Caki2 (cell line): ENCODE results near the gene DMXL1. TPM values are rescaled to one million over a fixed set of nuclear protein-coding genes. Genes with fewer than 3 reads are reported as not detected.
A peak's percentile ranks its signal among the peaks of the same experiment; 100 is the strongest.
"Not testable (repeated sequence)": the region's sequence is repeated elsewhere in the genome, so short reads cannot be mapped to it uniquely, and the experiment has no call there.

Experiments used
- DNase-seq: peaks from one replicate; pipeline ENCODE4 v3.0.0-alpha.2; 2015; ENCODE audit warnings: low read depth
- in situ Hi-C: cut with HindIII; loops from 2 replicates; pipeline ENCODE4 v1.10.0; 2016; ENCODE audit warnings: low sequenced_read_pairs, low pct_unique_long_range_greater_than_20kb, mixed read lengths
- total RNA-seq: library from RNA; depleted of rRNA; stranded (reverse); fragments of >200 nt; shearing (Covaris generic); gene quantifications from 2 replicates; pipeline ENCODE4 v1.2.3, GENCODE V29; 2014; ENCODE audit warnings: low replicate concordance

The DMXL1 gene
- total RNA-seq, 1 experiment from 2014 or later: 15.7 TPM

DNA sequence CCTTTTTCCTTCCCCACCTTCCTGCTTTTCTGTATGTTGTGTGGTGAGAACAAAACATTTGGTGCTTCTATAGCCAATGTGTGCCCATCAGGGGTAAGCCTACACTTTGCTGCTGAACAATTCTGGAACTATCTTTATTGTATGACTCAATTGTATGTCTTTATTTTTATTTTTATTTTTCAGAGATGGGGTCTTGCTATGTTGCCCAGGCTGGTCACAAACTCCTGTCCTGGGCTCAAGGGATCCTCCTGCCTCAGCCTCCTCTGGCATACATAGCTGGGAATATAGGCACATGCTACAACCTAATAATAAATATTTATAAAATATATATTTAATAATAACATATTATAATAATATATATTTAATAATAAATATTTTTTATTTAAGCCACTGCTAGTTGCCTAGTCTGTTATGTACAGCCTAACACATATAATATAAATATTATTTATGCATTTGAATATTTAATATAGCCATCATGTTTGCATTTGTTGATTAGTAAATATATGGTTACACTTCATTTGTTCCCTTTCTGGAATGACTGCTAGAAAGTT lies 11.8 kb upstream of the DMXL1 start:
- DNase-seq: no peak
- in situ Hi-C loops: no loop called here

GRCh38 chr5:119059740-119060255 lies 11.1 kb upstream of the DMXL1 start:
- no peak for DNase-seq
- in situ Hi-C loops: no loop called here

- in situ Hi-C loops: no loop called here
- DNase-seq: no peak
Measured at GRCh38 chr5:119063579-119064379, 7.1 kb upstream of the DMXL1 start.

DNA sequence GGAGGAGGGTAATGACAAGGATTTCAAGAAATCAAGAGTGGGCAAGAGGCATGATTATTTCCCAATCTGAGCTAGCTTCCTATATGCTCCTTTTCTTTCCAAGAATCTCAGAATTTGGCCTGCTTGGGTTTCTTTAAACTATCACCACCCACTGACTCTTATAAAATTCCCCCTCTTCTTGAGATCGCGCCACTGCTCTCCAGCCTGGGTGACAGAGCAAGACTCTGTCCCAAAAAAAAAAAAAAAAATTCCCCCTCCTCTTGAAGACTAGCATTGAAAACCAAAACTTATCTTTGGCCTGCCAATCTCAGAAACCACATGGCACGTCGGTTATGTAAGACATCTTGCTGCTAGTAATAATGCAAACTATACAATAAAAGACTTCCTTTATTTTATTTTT lies 3.4 kb upstream of the DMXL1 start:
- in situ Hi-C loops: no loop called here
- DNase-seq: no peak

- no peak for DNase-seq
- in situ Hi-C loops: no loop called here
Measured at GRCh38 chr5:119070578-119070827, 384 bp upstream of the DMXL1 start.

- in situ Hi-C loops: no loop called here
- DNase-seq: no peak
Measured at GRCh38 chr5:119071561-119071995, 691 bp downstream of the DMXL1 start.

- in situ Hi-C loops: no loop called here
- no peak for DNase-seq
Measured at GRCh38 chr5:119072496-119072895, 1.6 kb downstream of the DMXL1 start.

DNA sequence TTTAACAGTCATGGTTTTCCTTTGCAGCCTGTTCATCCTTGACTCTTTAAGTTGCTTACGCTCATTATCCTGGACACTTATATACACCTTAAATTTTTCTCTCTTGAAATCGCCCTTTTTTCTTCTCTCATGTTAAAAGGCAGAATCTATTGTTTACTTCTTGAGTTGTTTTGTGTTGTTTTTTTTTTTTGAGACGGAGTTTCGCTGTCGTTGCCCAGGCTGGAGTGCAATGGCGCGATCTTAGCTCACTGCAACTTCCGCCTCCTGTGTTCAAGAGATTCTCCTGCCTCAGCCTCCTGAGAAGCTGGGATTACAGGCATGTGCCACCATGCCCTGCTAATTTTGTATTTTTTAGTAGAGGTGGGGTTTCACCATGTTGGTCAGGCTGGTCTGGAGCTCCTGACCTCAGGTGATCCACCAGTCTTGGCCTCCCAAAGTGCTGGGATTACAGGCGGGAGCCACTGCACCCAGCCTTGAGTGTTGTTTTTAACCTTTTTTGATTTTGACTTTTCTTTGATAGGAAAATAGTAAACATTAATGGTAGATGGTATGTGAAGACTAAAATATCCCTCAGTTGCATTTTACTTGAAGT lies 3.0 kb downstream of the DMXL1 start:
- in situ Hi-C loops, DNase-seq: not testable (repeated sequence)

GRCh38 chr5:119074419-119074818 lies 3.5 kb downstream of the DMXL1 start:
- in situ Hi-C loops: no loop called here
- no peak for DNase-seq

DNA sequence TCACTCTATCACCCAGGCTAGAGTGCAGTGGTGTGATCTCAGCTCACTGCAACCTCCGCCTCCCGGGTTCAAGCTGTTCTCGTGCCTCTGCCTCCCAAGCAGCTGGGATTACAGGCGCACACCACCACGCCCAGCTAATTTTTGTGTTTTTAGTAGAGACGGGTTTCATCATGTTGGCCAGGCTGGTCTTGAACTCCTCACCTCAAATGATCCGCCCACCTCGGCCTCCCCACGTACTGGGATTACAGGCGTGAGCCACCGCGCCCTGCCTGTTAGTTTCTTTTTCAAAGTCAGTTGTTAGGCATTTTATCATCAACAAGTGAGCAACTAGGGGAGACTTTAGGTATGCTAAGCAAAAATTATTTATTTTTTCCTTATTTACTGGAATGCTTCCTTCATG lies 4.4 kb downstream of the DMXL1 start:
- DNase-seq, in situ Hi-C loops: not testable (repeated sequence)

DNA sequence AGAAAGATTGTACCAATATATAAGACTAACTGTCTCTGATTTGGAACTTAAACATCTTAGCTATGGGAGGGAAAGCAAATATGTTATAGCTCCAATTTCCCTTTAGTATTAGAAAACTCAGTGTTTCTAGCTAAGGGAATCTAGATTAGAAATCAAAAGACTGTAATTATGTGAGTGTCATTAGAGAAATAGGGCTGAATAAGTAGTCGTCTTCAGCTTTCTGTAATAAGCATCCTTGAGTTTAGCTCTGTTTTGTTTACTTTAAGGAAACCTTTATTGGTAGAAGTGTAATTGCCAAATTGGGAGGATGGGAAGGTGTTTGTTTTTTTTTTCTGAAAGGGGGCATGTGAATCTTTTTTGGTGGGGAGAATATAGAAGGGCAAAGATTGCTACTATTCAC lies 5.2 kb downstream of the DMXL1 start:
- in situ Hi-C loops: no loop called here
- no peak for DNase-seq

DNA sequence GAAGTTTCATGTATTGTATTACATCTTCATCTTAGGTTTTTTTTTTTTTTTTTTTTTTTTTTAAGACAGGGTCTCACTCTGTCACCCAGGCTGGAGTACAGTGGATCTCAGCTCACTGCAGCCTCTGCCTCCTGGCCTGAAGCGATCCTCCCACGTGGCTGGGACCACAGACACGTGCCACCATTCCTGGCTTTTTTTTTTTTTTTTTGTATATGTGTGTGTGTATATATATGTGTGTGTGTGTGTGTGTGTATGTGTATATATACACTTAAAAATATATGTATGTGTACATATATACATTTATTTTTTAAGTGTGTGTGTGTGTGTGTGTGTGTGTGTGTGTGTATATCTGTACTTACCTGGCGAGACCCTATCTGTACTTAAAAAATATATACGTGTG lies 6.6 kb downstream of the DMXL1 start:
- DNase-seq: no peak
- in situ Hi-C loops: no loop called here

- in situ Hi-C loops: no loop called here
- no peak for DNase-seq
Measured at GRCh38 chr5:119078071-119078846, 7.4 kb downstream of the DMXL1 start.

GRCh38 chr5:119078861-119079260 lies 8.0 kb downstream of the DMXL1 start:
- in situ Hi-C loops: no loop called here
- DNase-seq: no peak

- DNase-seq: peak; percentile 27
- in situ Hi-C loops: no loop called here
Measured at GRCh38 chr5:119079318-119079921, 8.5 kb downstream of the DMXL1 start.

- in situ Hi-C loops: no loop called here
- DNase-seq: no peak
Measured at GRCh38 chr5:119080936-119081335, 10.0 kb downstream of the DMXL1 start.

GRCh38 chr5:119082691-119083090 lies 11.8 kb downstream of the DMXL1 start:
- DNase-seq: no peak
- in situ Hi-C loops: no loop called here

DNA sequence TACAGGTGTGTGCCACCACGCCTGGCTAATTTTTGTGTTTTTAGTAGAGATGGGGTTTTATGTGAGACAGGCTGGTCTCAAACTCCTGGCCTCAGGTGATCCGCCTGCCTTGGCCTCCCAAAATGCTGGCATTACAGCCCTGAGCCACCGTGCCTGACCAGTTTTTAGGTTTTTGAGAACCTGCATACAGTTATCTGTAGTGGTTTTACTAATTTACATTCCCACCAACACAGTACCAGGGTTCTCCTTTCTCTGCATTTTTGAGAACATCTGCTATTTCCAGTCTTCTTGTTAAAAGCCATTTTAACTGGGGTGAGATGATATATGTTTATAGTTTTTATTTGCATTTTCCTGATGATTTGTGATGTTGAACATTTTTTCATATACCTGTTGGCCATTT lies 12.8 kb downstream of the DMXL1 start:
- no peak for DNase-seq
- in situ Hi-C loops: no loop called here

GRCh38 chr5:119088438-119088837 lies 17.6 kb downstream of the DMXL1 start:
- in situ Hi-C loops: no loop called here
- DNase-seq: no peak
